MM.1S (cell line): ENCODE measurements around the gene ARPP21.

Source experiments
- DNase-seq: peaks from one replicate; pipeline ENCODE4 v3.0.0-alpha.2; 2015
- H2AFZ ChIP-seq: fragments of 300-600 bp; sonication (generic); 2 replicates; pipeline ENCODE4 v1.6.0; 2016; ENCODE audit warnings: antibody characterized with exemption, low read length
- H3F3A ChIP-seq: fragments of 300-600 bp; sonication (generic); 2 replicates; pipeline ENCODE4 v1.6.1; 2016; ENCODE audit warnings: mild to moderate bottlenecking, antibody characterized with exemption, low read length, moderate library complexity, mixed read lengths; ENCODE audit not compliant: insufficient read depth
- H3K27ac ChIP-seq: fragments of 300-600 bp; sonication (generic); 2 replicates; pipeline ENCODE4 v1.5.1; 2016; ENCODE audit warnings: mild to moderate bottlenecking, low read length
- H3K27me3 ChIP-seq: fragments of 300-600 bp; sonication (generic); replicated peaks from 2 replicates; pipeline ENCODE4 v1.6.0; 2016; ENCODE audit warnings: low read length; ENCODE audit not compliant: insufficient read depth
- H3K36me3 ChIP-seq: fragments of 300-600 bp; sonication (generic); replicated peaks from 2 replicates; pipeline ENCODE4 v1.6.1; 2016; ENCODE audit warnings: mild to moderate bottlenecking, low read length, mixed read lengths; ENCODE audit not compliant: insufficient read depth
- H3K4me1 ChIP-seq: fragments of 300-600 bp; sonication (generic); 2 replicates; pipeline ENCODE4 v1.6.1; 2016; ENCODE audit warnings: low read length, mixed read lengths
- H3K4me2 ChIP-seq: fragments of 300-600 bp; sonication (generic); 2 replicates; pipeline ENCODE4 v1.6.0; 2016; ENCODE audit warnings: low read depth, low read length
- H3K4me3 ChIP-seq: fragments of 300-600 bp; sonication (generic); 2 replicates; pipeline ENCODE4 v1.5.1; 2016; ENCODE audit warnings: low read length, mixed read lengths
- H3K79me2 ChIP-seq: fragments of 300-600 bp; sonication (generic); 2 replicates; pipeline ENCODE4 v1.6.1; 2016; ENCODE audit warnings: mixed run types, low read length, mixed read lengths
- H3K9ac ChIP-seq: fragments of 300-600 bp; sonication (generic); 2 replicates; pipeline ENCODE4 v1.6.1; 2016; ENCODE audit warnings: low read length, mixed read lengths
- H3K9me2 ChIP-seq: fragments of 300-600 bp; sonication (generic); replicated peaks from 2 replicates; pipeline ENCODE4 v1.6.1; 2016; ENCODE audit warnings: mild to moderate bottlenecking, low read length, mixed read lengths; ENCODE audit not compliant: insufficient read depth
- H3K9me3 ChIP-seq: fragments of 300-600 bp; sonication (generic); replicated peaks from 2 replicates; pipeline ENCODE4 v1.6.1; 2016; ENCODE audit warnings: mild to moderate bottlenecking, low read length, mixed read lengths; ENCODE audit not compliant: insufficient read depth
- H4K20me1 ChIP-seq: fragments of 300-600 bp; sonication (generic); 2 replicates; pipeline ENCODE4 v1.6.1; 2016; ENCODE audit warnings: mild to moderate bottlenecking, low read length, moderate library complexity, mixed read lengths; ENCODE audit not compliant: insufficient read depth
- EZH2 ChIP-seq: fragments of 300-600 bp; sonication (generic); optimal IDR thresholded peaks from 2 replicates; pipeline ENCODE3; 2017; ENCODE audit warnings: low read depth, mild to moderate bottlenecking, antibody characterized with exemption, low read length, mixed read lengths
- EZH2phosphoT487 ChIP-seq: fragments of 300-600 bp; sonication (generic); IDR thresholded peaks from 2 replicates; pipeline ENCODE4 v1.6.1; 2018; ENCODE audit warnings: antibody characterized with exemption, low read length
- TF ChIP-seq, protein P1 (sequence below): fragments of 300-600 bp; sonication (generic); IDR thresholded peaks from 2 replicates; pipeline ENCODE4 v1.5.1; 2016; ENCODE audit warnings: antibody characterized with exemption, low read length, mixed read lengths

Gene ARPP21

GRCh38 chr3:35772381-35773015 lies 133.2 kb downstream of the ARPP21 start:
- Histone ChIP-seq H3K9me2 (no peaks in the 10 kb centered on the region), H3K4me1 (no peaks in the 10 kb centered on the region), H3K9ac (no peak overlapping the region), H3K79me2 (no peaks in the 10 kb centered on the region), H3K9me3 (no peaks in the 10 kb centered on the region), H3F3A (no peaks in the 10 kb centered on the region), H3K36me3 (no peaks in the 10 kb centered on the region), H2AFZ (no peak overlapping the region), H3K4me3 (no peak overlapping the region), H3K27ac (no peak overlapping the region), H4K20me1 (no peaks in the 10 kb centered on the region), H3K4me2 (no peak overlapping the region), H3K27me3 (no peaks in the 10 kb centered on the region)
- DNase-seq = no peak
- TF ChIP-seq, protein P1, sequence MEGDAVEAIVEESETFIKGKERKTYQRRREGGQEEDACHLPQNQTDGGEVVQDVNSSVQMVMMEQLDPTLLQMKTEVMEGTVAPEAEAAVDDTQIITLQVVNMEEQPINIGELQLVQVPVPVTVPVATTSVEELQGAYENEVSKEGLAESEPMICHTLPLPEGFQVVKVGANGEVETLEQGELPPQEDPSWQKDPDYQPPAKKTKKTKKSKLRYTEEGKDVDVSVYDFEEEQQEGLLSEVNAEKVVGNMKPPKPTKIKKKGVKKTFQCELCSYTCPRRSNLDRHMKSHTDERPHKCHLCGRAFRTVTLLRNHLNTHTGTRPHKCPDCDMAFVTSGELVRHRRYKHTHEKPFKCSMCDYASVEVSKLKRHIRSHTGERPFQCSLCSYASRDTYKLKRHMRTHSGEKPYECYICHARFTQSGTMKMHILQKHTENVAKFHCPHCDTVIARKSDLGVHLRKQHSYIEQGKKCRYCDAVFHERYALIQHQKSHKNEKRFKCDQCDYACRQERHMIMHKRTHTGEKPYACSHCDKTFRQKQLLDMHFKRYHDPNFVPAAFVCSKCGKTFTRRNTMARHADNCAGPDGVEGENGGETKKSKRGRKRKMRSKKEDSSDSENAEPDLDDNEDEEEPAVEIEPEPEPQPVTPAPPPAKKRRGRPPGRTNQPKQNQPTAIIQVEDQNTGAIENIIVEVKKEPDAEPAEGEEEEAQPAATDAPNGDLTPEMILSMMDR = no peak
- TF ChIP-seq EZH2phosphoT487 = no peak
- no peak for TF ChIP-seq EZH2

DNA sequence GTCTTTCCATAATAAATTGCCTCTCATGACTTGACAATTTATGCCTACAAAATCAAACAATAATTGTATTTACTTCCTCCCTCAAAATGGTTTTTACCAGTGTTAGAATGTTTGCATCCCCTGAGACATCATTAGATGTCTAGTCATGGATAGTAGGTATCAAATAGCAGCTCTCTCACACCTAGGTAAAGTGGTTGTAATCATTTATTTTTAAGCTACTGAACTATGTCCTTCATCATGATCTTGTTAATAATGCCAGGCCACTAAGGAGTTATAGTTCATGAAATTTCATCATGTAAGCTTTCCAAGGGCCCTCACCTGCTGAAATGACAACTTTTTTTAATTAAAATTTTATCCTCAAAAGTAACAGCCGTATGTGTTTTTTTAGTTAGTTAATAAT lies 134.1 kb downstream of the ARPP21 start:
- DNase-seq = no peak
- TF ChIP-seq EZH2 (no peak), EZH2phosphoT487 (no peak)
- TF ChIP-seq, protein P1 = no peak
- Histone ChIP-seq H3K4me1 (no peaks in the 10 kb centered on the region), H3K9me3 (no peaks in the 10 kb centered on the region), H3K4me3 (no peak overlapping the region), H3K9me2 (no peaks in the 10 kb centered on the region), H3K79me2 (no peaks in the 10 kb centered on the region), H3F3A (no peaks in the 10 kb centered on the region), H3K27me3 (no peaks in the 10 kb centered on the region), H3K36me3 (no peaks in the 10 kb centered on the region), H3K27ac (no peak overlapping the region), H4K20me1 (no peaks in the 10 kb centered on the region), H2AFZ (no peak overlapping the region), H3K9ac (no peak overlapping the region), H3K4me2 (no peak overlapping the region)

- Histone ChIP-seq H3K4me2 (no peak overlapping the region), H3K9me3 (no peaks in the 10 kb centered on the region), H3K79me2 (no peaks in the 10 kb centered on the region), H3K36me3 (no peaks in the 10 kb centered on the region), H3K27me3 (no peaks in the 10 kb centered on the region), H3K9me2 (no peaks in the 10 kb centered on the region), H3F3A (no peaks in the 10 kb centered on the region), H4K20me1 (no peaks in the 10 kb centered on the region), H3K4me1 (no peaks in the 10 kb centered on the region), H3K27ac (no peak overlapping the region), H2AFZ (no peak overlapping the region), H3K9ac (no peak overlapping the region), H3K4me3 (no peak overlapping the region)
- TF ChIP-seq, protein P1 = no peak
- TF ChIP-seq EZH2phosphoT487 (no peak), EZH2 (no peak)
- no peak for DNase-seq
Observed at GRCh38 chr3:35776346-35776745, 137.0 kb downstream of the ARPP21 start.
